HG03558 (cell line): ENCODE results near the gene REXO1.
"Not testable (repeated sequence)": the region's sequence is repeated elsewhere in the genome, so short reads cannot be mapped to it uniquely, and the experiment has no call there.

Experiments used
- ATAC-seq: cut with Tn5 transposase; IDR thresholded peaks from one replicate; pipeline ENCODE4 v1.9.1; 2021; ENCODE audit warnings: moderate number of reproducible peaks; ENCODE audit not compliant: unreplicated experiment; ENCODE audit errors: extremely low read depth

Gene REXO1

DNA sequence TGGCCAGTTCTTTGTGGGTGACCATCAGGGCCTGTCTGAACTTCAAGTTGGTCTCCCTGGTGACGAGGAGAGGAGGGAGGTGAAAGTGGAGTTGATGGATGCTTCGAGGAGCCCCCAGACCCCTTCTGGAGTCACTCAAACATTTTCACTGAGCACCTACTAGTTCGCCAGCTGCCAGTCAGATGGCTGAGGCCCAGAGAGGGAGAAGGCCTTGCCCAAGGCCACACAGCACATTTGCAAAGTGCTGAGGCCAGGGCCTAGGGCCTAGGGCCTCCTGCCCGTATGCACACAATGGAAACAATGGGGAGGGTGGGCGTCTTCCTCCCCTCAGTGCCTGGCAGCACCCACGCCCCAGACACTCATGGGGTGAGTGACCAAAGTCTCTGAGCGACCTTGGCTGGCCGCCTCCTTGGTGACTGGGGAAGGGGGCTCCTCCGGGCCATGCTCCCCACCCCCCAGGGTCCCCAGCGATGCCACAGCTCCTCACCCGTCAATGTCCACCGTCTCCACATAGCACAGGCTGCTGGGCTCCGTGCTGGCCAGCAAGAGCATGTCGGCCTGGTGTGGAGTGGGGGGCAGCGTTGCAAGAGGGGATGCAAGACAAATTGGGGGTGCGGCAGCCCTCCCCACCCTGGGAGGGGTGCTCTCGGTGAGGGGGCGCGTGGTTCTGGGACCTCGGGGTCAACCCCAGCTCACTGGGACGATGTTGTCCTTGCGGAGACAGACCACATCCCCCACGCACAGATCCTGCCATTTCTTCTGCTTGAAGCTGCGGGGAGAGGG lies 42.7 kb downstream of the REXO1 start:
- no peak for ATAC-seq

- no peak for ATAC-seq
Observed at GRCh38 chr19:1804858-1805257, 43.4 kb downstream of the REXO1 start.

GRCh38 chr19:1799695-1800342 lies 48.5 kb downstream of the REXO1 start:
- no peak for ATAC-seq

- not testable (repeated sequence) for ATAC-seq
Observed at GRCh38 chr19:1797313-1797712, 51.0 kb downstream of the REXO1 start.

DNA sequence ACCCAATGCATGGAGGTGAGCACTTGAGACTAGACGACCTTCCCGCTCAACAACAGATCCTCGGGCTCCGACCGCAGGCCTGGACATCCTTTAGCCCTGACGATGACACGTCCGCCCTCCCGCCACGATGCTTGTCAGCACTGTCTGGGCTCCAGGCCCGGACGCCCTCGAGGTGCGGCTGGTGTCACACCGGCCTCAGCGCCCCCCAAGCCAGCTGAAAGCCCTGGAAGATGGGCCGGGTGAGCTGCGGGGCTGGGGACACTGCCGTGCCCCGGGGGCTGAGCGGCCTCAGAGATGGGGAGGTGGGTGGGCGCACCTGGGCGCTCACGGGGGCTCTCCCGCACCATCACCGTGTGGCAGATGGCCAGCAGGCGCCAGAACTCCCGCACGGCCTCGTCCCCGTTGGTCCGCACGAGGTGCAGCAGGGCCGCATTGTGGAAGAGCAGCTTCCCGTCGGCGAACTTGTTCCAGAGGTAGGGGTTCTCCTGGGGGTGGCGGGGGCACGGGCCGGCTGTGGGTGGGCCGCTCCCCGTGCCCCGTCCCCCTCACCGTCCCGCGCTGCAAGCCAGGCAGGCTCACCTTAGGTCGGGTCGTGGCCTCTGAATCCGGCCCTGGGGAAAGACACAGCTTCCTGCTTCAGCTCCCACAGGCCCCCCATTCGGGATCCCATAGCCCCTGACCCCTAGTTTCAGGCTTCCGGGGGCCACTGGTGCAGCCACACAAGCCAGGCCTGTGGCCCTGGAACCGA lies 51.7 kb downstream of the REXO1 start:
- ATAC-seq = no peak

- no peak for ATAC-seq
Observed at GRCh38 chr19:1794424-1795172, 53.7 kb downstream of the REXO1 start.

DNA sequence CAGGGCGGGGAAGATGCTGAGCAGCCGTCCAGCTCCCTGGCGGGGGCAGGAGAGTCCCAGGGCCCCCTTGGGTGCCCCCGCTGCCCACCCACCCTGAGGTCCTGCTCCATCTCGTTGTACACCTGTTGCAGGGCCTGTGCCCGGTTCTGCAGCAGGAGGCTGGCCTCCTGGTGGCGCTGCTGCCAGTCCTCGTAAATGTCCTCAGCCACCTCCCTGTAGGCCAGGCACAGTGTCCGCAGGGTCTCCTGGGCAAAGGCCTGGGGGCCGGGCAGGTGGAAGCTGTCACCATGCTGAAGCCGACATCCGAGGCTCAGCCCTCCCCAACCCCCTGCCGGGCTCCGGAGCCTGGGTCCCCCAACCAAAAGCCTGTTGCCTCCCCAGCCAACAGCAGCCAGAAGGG lies 56.4 kb downstream of the REXO1 start:
- no peak for ATAC-seq

DNA sequence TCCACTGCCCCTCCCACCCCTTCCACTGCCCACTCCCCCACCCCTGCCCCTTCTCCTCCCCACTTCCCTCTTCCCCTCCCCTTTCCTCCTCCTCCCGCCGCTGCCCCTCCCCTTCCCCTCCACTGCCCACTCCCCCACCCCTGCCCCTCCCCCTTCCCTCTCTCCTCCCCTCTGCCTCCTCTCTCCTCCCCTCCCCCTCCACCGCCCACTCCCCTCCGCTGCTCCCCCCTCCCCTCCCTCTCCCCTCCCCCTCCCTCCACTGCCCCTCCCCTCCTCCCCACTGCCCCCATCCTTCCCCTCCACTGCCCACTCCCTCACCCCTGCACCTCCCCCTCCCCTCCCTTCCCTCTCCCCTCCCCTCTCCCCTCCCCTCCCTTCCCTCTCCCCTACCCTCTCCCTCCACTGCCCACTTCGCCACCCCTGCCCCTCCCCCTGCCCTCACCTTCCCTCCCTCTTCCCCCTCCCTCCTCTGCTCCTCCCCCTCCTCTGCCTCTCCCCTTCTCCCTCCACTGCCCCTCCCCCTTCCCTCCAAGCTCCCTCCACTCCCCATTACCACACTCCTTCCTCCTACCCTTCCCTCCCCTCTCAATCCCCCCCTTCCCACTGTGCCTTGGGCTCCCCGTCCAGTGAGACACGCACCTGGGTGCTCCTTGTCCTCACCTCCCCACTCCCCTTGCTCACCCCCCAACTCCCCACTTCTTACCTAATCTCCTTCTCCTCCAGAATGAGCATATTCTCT lies 58.1 kb downstream of the REXO1 start:
- no peak for ATAC-seq

DNA sequence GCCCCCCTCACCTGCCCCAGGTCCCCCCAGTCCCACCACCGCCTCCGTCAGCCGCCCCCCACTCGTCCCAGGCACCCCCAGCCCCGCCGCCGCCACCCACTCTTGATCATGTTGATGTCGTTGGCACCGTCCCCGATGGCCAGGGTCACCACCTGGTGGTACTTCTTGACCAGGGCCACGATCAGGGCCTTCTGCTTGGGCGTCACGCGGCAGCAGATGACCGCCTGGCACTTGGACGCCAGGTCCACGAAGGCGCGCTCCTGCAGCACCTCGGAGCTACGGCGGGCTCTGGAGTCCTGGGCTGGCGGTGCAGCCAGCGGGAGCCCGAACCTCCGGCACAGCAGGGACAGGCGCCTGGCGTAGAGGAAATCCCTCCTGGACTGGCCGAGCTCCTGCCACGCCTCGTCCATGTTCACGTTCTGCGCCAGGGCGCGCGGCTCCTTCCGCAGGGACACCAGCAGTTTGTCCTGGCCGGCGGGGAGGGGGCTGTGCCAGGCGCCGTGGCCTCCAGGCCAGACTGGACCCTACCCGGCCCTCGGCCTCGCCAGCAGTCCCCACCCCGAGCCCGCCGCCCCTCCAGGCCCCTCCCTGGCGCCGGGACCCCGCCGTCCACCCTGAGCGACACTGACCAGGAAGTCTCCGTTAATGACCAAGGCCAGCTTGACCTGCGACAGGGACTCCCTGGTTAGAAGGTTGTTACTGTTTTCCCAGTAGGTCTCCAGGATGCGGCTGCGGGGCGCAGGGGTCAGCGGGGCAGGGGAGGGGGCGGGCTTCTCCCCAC lies 58.8 kb downstream of the REXO1 start:
- no peak for ATAC-seq

GRCh38 chr19:1787116-1787515 lies 61.2 kb downstream of the REXO1 start:
- no peak for ATAC-seq

DNA sequence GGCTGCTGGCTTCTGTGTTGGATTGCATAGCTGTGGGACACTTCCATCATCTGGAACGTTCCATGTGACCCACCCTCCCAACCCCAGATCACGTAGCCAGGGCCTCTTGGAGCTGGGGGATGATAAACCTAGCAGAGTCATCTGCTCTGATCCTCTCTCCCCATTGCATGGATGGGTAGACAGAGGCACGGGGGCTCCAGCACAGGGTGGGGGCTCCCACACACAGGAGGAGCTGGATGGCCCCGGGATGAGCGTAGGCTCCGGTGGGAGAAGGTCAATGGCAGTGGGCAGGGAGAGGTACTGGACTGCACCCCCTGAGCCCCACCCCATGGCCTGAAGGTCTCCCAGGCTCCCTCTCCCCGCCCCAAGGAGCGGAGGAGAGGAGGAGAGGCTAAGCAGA lies 61.6 kb downstream of the REXO1 start:
- ATAC-seq = no peak

DNA sequence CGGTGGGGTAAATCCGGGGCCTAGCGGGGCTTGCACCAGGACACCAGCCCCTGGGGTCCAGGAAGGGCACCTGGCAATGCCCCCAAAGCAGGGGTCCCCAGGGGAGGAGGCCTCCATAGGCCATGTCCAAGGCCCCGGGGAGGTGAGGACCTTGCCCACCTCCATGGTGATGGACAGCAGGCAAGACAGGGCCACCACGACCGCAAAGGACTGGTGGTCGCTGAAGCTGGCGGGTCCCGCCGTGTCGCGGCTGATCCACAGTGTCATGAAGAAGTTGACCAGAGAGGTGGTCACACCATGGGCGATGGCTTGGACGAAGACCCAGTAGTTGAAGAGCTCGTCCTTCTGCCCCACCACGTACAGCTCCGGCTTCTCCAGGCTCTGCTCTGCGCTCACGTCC lies 63.0 kb downstream of the REXO1 start:
- no peak for ATAC-seq

GRCh38 chr19:1783874-1784273 lies 64.4 kb downstream of the REXO1 start:
- ATAC-seq = no peak

DNA sequence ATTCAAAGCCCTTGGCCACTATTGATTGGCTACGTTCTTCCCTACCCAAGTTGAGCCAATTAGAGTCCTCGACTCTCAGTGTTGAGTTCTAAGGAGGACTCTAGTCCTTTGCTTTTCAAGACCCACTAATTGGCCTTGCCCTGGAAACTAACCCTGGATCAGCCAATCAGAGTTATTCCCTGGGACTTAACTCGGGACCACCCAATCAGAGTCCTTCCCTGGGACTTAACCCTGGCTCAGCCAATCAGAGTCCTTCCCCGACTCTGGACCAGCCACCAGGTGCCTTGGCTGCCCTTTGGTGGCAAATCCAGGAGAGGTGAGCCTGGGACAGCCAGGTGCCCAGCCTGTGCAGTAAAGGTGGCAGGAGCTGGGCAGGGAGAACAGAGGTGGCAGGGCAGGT lies 64.9 kb downstream of the REXO1 start:
- no peak for ATAC-seq

DNA sequence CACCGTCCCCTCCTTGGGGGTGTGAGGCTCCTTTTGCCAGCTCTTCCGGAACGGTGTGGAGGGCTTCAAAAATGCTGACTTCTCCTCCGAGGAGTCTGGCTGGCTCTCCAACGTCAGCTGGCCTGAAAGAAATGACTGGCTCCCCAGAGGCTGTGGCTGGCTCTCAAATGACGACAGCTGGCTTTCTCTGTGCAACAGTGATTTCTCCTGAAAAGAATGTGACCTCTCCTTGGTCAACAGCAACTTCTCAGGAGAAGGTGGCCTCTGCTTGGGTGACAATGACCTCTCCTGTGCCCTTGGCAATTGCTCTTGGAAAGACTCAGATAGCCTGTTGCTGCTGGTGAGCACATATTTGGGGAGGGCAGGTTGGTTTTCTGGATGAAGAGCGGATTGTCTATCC lies 65.8 kb downstream of the REXO1 start:
- ATAC-seq = no peak

DNA sequence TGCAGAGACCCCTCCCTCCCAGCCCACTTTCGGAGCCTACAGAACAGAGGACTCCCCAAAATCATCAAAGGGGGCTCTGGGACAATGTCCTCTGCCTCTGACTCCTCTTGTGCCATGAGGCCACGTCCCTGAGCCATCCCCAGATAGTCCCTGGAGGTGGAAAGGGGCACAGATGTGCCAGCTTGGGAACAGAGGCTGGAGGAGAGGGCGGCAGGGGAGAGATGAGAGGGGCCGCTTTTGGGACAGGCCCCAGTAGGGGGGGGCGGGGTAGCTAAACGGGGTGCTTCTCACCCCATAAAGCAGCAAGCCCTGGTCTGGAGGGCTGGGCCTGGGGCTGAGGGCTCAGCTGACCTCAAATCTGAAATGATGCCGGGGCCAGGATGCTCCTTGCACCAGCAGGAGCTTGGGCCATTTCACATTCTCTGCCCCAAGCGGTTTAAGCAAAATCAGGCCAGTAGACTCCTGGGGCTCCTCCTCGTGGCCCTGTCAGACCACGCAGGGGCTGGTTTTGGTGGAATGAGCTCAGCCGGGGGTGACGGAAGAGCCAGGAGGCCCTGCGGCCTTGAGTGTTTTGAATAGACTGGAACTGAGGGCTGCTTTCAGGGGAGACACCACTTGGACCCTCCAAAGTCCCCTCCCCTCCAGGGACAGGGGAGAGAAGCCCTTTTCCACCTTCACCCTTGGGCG lies 67.9 kb downstream of the REXO1 start:
- ATAC-seq = no peak

DNA sequence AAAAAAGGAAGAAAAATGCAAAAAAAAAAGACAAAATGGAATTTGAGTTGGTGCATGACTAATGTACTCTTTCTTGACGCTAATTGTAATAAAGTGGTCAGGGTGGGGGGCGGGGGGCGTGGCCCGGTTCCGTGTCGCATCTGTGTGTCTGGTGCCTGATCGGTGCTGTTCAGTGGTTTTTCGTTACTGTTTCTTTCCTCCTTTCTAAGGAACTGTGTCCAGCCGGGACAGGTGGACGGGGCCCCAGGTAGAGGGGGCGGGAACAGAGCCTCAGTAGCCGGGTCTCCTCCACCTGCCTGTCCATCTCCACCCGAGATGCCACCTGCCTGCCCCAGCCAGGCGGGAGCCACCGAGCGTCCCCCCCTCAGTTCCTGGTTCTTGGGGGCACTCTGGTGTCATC lies 68.7 kb downstream of the REXO1 start:
- ATAC-seq = no peak

DNA sequence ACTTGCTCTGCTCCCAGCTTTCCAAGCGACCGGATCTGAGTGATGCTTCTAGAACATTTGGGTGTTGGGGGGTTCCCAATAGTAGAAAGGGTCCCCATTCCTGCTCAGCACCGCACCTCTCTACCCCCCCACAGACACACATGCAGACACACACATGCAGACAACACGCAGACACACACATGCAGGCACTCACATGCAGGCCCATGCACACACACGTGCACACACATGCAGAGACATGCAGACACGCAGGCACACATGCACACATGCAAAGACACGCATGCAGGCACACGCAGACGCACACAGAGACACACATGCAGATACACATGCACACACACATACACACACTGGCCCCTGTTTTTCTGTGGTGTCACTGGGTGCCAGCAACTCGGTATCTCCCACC lies 71.1 kb downstream of the REXO1 start:
- ATAC-seq = no peak
